ENCODE measurements around the gene MAK. TPM values are rescaled to one million over a fixed set of nuclear protein-coding genes. Genes with fewer than 3 reads are reported as not detected.

The MAK gene
- total and polyA plus RNA-seq, 2 of the 13 experiments (the other 11 are each of a cell fraction or from before 2014, with no cell fraction given), result 0.04 TPM; not detected in 1

GRCh38 chr6:10801224-10801848, 37.0 kb downstream of the MAK start (continued):
- TF ChIP-seq HCFC1 (IDR thresholded peaks at IDR 0.05; ENCODE audit: low read depth, low read length), result no peak
- TF ChIP-seq ZNF292 (CRISPR knock-in tag; IDR thresholded peaks at IDR 0.05; ENCODE audit: borderline replicate concordance, low read depth), result no peak
- TF ChIP-seq MBNL3 (CRISPR knock-in tag; conservative IDR thresholded peaks at IDR 0.05), result no peak
- no peak for TF ChIP-seq ZBTB7B (CRISPR knock-in tag; IDR thresholded peaks at IDR 0.05)
- 0 out of 2 replicates have a peak, but pooled peaks have one; percentile 16 for TF ChIP-seq GFI1 (CRISPR knock-in tag; IDR thresholded peaks at IDR 0.05; ENCODE audit: borderline replicate concordance)
- TF ChIP-seq ZNF136 (CRISPR knock-in tag; IDR thresholded peaks at IDR 0.05; ENCODE audit: low read depth), result no peak
- TF ChIP-seq ZFP90 (CRISPR knock-in tag; IDR thresholded peaks at IDR 0.05; ENCODE audit: borderline replicate concordance), result no peak
- TF ChIP-seq RXRB (CRISPR knock-in tag; IDR thresholded peaks at IDR 0.05; ENCODE audit: borderline replicate concordance), result peak; percentile 40; the same call in 1 of the 2 replicates
- no peak for TF ChIP-seq ZFYVE20 (CRISPR knock-in tag; IDR thresholded peaks at IDR 0.05; ENCODE audit: borderline replicate concordance, low read depth)
- TF ChIP-seq MEF2D (CRISPR knock-in tag; IDR thresholded peaks at IDR 0.05), result no peak
- TF ChIP-seq, protein P1, sequence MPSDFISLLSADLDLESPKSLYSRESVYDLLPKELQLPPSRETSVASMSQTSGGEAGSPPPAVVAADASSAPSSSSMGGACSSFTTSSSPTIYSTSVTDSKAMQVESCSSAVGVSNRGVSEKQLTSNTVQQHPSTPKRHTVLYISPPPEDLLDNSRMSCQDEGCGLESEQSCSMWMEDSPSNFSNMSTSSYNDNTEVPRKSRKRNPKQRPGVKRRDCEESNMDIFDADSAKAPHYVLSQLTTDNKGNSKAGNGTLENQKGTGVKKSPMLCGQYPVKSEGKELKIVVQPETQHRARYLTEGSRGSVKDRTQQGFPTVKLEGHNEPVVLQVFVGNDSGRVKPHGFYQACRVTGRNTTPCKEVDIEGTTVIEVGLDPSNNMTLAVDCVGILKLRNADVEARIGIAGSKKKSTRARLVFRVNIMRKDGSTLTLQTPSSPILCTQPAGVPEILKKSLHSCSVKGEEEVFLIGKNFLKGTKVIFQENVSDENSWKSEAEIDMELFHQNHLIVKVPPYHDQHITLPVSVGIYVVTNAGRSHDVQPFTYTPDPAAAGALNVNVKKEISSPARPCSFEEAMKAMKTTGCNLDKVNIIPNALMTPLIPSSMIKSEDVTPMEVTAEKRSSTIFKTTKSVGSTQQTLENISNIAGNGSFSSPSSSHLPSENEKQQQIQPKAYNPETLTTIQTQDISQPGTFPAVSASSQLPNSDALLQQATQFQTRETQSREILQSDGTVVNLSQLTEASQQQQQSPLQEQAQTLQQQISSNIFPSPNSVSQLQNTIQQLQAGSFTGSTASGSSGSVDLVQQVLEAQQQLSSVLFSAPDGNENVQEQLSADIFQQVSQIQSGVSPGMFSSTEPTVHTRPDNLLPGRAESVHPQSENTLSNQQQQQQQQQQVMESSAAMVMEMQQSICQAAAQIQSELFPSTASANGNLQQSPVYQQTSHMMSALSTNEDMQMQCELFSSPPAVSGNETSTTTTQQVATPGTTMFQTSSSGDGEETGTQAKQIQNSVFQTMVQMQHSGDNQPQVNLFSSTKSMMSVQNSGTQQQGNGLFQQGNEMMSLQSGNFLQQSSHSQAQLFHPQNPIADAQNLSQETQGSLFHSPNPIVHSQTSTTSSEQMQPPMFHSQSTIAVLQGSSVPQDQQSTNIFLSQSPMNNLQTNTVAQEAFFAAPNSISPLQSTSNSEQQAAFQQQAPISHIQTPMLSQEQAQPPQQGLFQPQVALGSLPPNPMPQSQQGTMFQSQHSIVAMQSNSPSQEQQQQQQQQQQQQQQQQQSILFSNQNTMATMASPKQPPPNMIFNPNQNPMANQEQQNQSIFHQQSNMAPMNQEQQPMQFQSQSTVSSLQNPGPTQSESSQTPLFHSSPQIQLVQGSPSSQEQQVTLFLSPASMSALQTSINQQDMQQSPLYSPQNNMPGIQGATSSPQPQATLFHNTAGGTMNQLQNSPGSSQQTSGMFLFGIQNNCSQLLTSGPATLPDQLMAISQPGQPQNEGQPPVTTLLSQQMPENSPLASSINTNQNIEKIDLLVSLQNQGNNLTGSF (CRISPR knock-in tag; IDR thresholded peaks at IDR 0.05), result no peak
- no peak for TF ChIP-seq KMT2B (CRISPR knock-in tag; IDR thresholded peaks at IDR 0.05)
- TF ChIP-seq CHD4 (IDR thresholded peaks at IDR 0.05; ENCODE audit: borderline replicate concordance, low read length), result 0 out of 2 replicates have a peak, but pooled peaks have one; percentile 72
- TF ChIP-seq RARA (CRISPR knock-in tag; IDR thresholded peaks at IDR 0.05), result no peak
- no peak for TF ChIP-seq PTBP1 (IDR thresholded peaks at IDR 0.05; ENCODE audit: low read depth, low read length, poor library complexity, severe bottlenecking)
- 0 out of 2 replicates have a peak, but pooled peaks have one; percentile 27 for TF ChIP-seq ZNF788 (CRISPR knock-in tag; IDR thresholded peaks at IDR 0.05; ENCODE audit: borderline replicate concordance)
- TF ChIP-seq, protein P2, sequence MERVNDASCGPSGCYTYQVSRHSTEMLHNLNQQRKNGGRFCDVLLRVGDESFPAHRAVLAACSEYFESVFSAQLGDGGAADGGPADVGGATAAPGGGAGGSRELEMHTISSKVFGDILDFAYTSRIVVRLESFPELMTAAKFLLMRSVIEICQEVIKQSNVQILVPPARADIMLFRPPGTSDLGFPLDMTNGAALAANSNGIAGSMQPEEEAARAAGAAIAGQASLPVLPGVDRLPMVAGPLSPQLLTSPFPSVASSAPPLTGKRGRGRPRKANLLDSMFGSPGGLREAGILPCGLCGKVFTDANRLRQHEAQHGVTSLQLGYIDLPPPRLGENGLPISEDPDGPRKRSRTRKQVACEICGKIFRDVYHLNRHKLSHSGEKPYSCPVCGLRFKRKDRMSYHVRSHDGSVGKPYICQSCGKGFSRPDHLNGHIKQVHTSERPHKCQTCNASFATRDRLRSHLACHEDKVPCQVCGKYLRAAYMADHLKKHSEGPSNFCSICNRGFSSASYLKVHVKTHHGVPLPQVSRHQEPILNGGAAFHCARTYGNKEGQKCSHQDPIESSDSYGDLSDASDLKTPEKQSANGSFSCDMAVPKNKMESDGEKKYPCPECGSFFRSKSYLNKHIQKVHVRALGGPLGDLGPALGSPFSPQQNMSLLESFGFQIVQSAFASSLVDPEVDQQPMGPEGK (CRISPR knock-in tag; IDR thresholded peaks at IDR 0.05), result no peak
- TF ChIP-seq ZNF468 (CRISPR knock-in tag; IDR thresholded peaks at IDR 0.05), result no peak
- TF ChIP-seq MLLT10 (CRISPR knock-in tag; IDR thresholded peaks at IDR 0.05), result no peak
- TF ChIP-seq NR2C2 (CRISPR knock-in tag; IDR thresholded peaks at IDR 0.05; ENCODE audit: borderline replicate concordance), result no peak
- TF ChIP-seq ZFAT (CRISPR knock-in tag; conservative IDR thresholded peaks at IDR 0.05), result no peak
- TF ChIP-seq MXD4 (CRISPR knock-in tag; IDR thresholded peaks at IDR 0.05), result no peak
- 0 out of 2 replicates have a peak, but pooled peaks have one; percentile 25 for TF ChIP-seq ZNF331 (CRISPR knock-in tag; IDR thresholded peaks at IDR 0.05)
- TF ChIP-seq ISL2 (CRISPR knock-in tag; IDR thresholded peaks at IDR 0.05), result no peak
- no peak for TF ChIP-seq TCF7 (IDR thresholded peaks at IDR 0.05; ENCODE audit: low read depth)
